ENCODE results near the gene LINGO3.

The LINGO3 gene

GRCh38 chr19:2339644-2340310 lies 31.8 kb upstream of the LINGO3 start:
- no peak for DNase-seq

- no peak for DNase-seq
Measured at GRCh38 chr19:2338751-2339643, 31.0 kb upstream of the LINGO3 start.

- no peak for DNase-seq
Measured at GRCh38 chr19:2338055-2338615, 30.2 kb upstream of the LINGO3 start.

GRCh38 chr19:2337329-2337707 lies 29.4 kb upstream of the LINGO3 start:
- DNase-seq, result no peak

GRCh38 chr19:2336528-2337328 lies 28.8 kb upstream of the LINGO3 start:
- no peak for DNase-seq

- DNase-seq, result no peak
Measured at GRCh38 chr19:2335848-2336247, 27.9 kb upstream of the LINGO3 start.

GRCh38 chr19:2334986-2335846 lies 27.3 kb upstream of the LINGO3 start:
- no peak for DNase-seq

GRCh38 chr19:2334426-2334825 lies 26.5 kb upstream of the LINGO3 start:
- no peak for DNase-seq

- DNase-seq, result no peak
Measured at GRCh38 chr19:2333807-2334211, 25.9 kb upstream of the LINGO3 start.

GRCh38 chr19:2333027-2333806 lies 25.3 kb upstream of the LINGO3 start:
- no peak for DNase-seq

- DNase-seq, result no peak
Measured at GRCh38 chr19:2332341-2333026, 24.5 kb upstream of the LINGO3 start.

GRCh38 chr19:2331601-2332246 lies 23.8 kb upstream of the LINGO3 start:
- DNase-seq, result no peak

- no peak for DNase-seq
Measured at GRCh38 chr19:2330632-2331284, 22.8 kb upstream of the LINGO3 start.

GRCh38 chr19:2330255-2330631 lies 22.3 kb upstream of the LINGO3 start:
- no peak for DNase-seq

GRCh38 chr19:2329501-2329916 lies 21.6 kb upstream of the LINGO3 start:
- DNase-seq, result no peak

- no peak for DNase-seq
Measured at GRCh38 chr19:2329149-2329478, 21.2 kb upstream of the LINGO3 start.

GRCh38 chr19:2328401-2329148 lies 20.6 kb upstream of the LINGO3 start, which contains the start of the genes LSM7 and SPPL2B:
Gene LSM7, minus strand, starts transcription at chr19:2328586. Its CDS starts 20 bp downstream, at chr19:2328566.
Gene SPPL2B, plus strand, starts transcription at chr19:2328684. Its CDS starts 26 bp downstream, at chr19:2328710.
- peak; percentile 65 for DNase-seq

GRCh38 chr19:2327773-2328400 lies 19.9 kb upstream of the LINGO3 start:
- DNase-seq, result peak; percentile 57
